GM18519 (cell line): ENCODE results near the gene NBPF14.
A peak's percentile ranks its signal among the peaks of the same experiment; 100 is the strongest.
"Not testable (repeated sequence)": the region's sequence is repeated elsewhere in the genome, so short reads cannot be mapped to it uniquely, and the experiment has no call there.

Experiments
- ATAC-seq: cut with Tn5 transposase; IDR thresholded peaks from one replicate; pipeline ENCODE4 v1.9.1; 2021; ENCODE audit warnings: mild to moderate bottlenecking, moderate library complexity; ENCODE audit not compliant: unreplicated experiment, low FRiP score

The NBPF14 gene

DNA sequence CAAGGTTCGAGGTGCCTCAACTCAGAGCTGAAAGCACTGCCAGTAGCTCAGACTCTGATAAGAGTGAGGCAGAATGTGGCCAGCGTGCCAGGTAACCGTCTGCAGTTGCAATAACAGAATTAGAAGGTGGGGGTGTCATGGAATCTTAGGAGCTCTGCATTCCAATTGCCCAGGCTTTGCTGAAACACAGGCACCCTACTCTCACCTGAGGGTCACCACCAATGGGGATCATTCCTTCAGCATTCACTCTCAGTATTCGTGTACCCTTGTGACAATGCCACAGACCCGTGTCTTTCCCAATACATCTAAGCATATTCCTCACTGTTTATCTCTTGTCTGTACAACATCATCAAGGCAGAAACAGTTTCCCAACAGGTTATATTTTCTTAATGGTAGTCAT lies at the start of gene NBPF14:
Gene NBPF14 (minus strand): TSS at position 101 of the 400 bp plus-strand sequence. CDS start 294 bp downstream, outside the sequence.
- not testable (repeated sequence) for ATAC-seq

- ATAC-seq = not testable (repeated sequence)
These were observed 29.6 kb upstream of the NBPF14 start for GRCh38 chr1:148625451-148625850.

GRCh38 chr1:148618216-148618615 lies 22.4 kb upstream of the NBPF14 start:
- ATAC-seq = not testable (repeated sequence)

DNA sequence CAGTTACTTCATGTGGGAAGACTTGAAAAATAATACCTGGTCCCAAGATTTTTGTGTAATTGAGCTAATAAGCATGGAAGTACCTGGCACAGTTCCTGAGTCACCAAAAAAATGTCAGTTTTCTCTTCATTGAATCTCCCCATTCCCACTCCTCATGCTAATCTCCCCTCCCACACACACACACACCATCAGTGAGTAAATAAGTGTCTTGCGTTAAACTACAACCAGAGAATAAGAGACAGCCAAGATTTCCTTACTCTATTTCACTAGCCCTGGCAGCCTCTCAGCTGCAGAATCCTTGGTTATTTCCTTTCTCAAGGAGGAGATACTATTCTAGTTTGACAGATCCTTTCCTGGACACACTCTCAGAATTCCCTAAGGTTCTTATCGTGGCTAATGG lies 9.5 kb upstream of the NBPF14 start:
- ATAC-seq = not testable (repeated sequence)

DNA sequence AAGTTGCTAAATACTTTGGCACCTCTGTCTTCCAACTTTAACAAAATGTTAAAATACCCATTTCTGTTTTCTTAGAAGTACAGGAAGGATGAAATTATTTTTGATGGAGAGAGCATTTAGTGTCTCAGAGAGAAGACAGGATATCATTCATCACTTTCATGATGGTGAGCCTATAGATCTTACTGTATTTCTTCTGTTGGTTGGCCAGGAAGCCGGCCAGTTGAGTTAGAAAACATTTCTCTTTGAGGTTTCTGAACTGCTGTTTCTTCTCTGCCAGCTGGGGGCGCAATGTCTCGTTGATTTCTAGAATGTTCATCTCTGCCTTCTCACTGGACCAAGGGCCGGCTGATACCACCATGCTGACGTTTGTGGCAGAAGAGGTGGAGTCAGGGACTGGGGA lies 451 bp downstream of the NBPF14 start:
- not testable (repeated sequence) for ATAC-seq

GRCh38 chr1:148591098-148591497 lies 4.7 kb downstream of the NBPF14 start:
- not testable (repeated sequence) for ATAC-seq

DNA sequence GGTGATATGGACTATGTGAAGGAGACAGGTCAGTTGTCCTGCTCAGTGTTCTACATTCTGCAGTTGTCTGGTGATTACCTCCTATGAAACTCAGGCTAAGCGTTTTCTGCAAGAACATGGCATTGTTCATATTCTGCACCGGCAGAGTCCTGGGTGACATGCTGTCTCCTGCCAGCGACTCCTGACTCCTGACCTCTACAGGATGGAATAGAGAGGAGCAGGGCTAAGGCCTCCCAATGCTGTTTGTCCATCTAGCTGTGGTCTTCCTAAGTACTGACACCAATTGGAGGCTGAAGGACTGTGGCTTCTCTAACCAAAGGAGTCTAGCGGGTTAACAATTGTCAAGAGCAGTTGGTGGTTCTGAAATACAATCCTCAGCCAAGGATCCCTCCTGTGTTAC lies 63.7 kb downstream of the NBPF14 start:
- not testable (repeated sequence) for ATAC-seq

- ATAC-seq = not testable (repeated sequence)
These were observed 66.7 kb downstream of the NBPF14 start for GRCh38 chr1:148529101-148529567.

- not testable (repeated sequence) for ATAC-seq
These were observed 67.2 kb downstream of the NBPF14 start for GRCh38 chr1:148528591-148528990.

DNA sequence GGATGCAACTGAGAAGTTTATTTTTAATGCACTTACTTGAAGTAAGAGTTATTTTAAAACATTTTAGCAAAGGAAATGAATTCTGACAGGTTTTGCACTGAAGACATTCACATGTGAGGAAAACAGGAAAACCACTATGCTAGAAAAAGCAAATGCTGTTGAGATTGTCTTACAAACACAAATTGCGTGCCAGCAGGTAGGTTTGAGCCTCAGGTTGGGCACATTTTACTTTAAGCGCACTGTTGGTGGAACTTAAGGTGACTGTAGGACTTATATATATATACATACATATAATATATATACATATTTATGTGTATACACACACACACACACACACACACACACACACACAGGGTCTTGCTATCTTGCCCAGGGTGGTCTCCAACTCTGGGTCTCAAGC lies 69.2 kb downstream of the NBPF14 start:
- ATAC-seq = not testable (repeated sequence)

DNA sequence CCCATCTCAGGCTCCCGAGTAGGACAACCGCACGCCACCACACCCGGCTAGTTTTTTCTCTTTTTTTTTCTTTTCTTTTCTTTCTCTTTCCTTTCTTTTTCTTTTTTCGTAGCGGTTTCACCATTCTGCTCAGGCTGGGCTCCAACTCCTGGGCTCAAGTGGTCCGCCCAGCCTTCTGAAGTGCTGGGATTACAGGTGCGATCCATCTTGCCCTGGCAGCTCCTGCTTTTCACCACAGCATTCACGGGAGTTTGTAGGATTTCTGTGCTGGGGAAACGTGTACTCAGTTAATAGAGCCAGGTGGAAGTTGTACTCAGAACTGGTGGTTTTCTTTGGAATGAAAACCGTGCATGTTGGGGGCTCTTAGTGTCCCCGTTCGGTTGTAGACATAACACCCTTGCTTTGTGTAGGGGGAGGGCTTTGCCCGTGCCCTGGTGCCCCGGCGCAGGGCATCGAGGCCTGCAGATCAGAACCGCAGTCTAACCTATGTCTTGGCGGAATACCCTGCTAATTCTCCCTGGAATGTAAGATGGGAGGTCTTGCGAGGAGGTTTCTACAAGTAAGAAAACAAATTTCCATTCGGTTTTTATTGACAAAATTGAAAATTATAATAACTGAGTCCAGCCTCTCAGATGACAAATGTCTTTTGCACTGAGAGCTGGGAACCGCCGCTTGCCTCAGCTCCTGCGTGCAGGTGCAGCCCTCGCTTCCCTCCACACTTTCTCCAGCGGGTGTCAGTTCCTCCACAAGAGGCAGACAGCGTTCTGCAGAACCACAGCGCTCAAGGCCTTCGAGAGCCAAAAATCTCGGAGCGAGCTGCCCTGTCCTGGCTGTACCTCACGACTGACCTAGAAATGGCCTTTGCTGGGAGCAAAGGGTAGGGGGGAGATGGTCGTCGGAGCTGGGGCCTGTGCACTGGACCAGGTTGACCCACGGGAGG lies 72.3 kb downstream of the NBPF14 start:
- ATAC-seq = not testable (repeated sequence)

DNA sequence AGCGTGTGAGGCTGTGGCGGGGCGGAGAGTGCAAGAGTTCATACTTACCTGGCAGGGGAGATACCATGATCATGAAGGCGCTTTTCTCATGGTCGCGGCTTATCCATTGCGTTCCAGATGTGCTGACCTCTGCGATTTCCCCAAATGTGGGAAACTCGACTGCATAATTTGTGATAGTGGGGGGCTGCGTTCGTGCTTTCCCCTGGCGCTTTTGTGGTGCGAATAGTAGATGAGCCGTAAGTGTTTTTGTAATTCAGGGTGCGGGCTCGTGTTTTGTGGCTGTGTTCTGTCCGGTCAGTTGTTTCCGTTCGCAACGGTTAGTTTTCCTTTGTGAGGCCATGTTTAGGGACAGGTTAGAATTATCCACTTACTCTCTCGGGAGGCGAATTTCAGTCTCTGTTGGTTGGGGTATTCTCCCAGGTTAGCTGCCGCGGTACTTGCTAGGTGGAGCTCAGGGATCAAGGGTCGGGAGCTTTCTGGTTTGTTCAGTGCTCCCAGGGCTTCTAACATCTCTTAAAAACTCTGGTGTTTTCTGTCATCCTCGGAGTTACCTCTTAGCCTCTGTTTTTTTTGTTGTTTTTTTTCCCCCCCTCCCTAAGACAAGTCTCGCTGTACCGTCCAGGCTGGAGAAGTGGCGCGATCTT lies 73.1 kb downstream of the NBPF14 start:
- ATAC-seq = peak; percentile 62

GRCh38 chr1:148522072-148522471 lies 73.7 kb downstream of the NBPF14 start:
- not testable (repeated sequence) for ATAC-seq

DNA sequence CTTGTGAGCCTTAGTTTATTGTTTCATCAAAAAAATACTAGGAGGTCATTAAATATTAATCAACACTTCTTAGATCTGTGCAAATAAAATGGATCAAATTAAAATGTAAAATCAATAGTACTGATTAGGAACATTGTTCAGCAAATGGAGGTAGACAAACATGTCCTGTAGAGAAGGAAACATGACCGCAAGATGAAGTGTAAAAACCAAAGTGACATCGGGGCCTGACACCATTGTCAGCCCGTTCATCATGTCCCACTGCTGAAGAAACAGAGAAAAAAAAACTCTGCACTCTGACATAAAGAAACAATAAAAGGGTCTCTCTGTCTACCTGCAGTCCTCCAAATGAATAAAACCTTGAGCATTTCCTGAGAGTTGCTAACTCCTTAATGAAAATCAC lies 81.5 kb downstream of the NBPF14 start:
- ATAC-seq = not testable (repeated sequence)

GRCh38 chr1:148512571-148513184 lies 83.1 kb downstream of the NBPF14 start:
- not testable (repeated sequence) for ATAC-seq

DNA sequence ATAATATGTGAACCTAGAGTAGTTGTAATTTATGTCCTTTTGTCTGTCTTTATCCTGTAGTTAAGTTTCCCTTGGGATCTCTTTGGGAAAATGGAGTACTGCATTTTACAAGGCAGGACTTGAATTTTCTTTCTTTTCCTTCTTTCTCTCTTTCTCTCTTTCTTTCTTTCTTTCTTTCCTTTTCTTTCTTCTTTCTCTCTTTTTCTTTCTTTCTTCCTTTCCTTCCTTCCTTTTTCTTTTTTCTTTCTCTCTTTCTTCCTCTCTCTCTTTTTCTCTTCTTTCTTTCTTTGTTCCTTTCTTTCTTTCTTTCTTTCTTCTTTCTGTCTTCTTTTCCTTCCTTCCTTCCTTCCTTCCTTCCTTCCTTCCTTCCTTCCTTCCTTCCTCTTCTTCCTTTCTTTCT lies 101.9 kb downstream of the NBPF14 start:
- not testable (repeated sequence) for ATAC-seq

DNA sequence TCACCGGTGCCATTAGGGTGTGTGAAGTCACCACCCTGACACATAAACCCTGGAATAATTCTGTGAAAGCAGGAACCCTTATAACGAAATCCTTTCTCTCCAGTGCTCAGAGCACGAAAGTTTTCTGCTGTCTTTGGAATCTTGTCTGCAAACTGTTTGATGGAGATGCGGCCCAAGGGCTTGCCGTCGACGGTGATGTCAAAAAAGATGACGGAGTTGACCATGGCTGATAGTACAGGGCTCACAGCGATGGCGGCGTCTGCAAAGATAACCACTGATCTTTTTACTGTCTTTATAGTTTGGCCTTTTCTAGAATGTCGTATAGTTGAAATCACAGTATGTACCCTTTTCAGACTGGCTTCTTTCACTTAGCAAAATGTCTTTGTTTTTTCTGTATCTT lies 112.8 kb downstream of the NBPF14 start, which contains the start of gene PPIAL4G:
Gene PPIAL4G (minus strand): TSS at position 274 of the 400 bp plus-strand sequence. CDS start 50 bp downstream, at position 224.
- ATAC-seq = not testable (repeated sequence)
